ENCODE measurements around the gene TMEM229B. TPM values are rescaled to one million over a fixed set of nuclear protein-coding genes. Genes with fewer than 3 reads are reported as not detected.

The TMEM229B gene
- total and polyA plus RNA-seq, 2 of the 4 experiments (the other 2 are of a cell fraction), result under 0.01 TPM; not detected in 1

GRCh38 chr14:67495827-67496226 lies 7.3 kb upstream of the TMEM229B start:
- no peak overlapping the region for H3K27ac ChIP-seq (ENCODE audit: insufficient read depth, low read length)
- H2AK9ac ChIP-seq (replicated peaks; ENCODE audit: low read depth, low read length, poor library complexity), result no peak overlapping the region
- no peak overlapping the region for H3K4ac ChIP-seq (ENCODE audit: low read depth, low read length)
- peaks cover 12% of the 10 kb centered on the region for H3K27me3 ChIP-seq (ENCODE audit: control insufficient read depth, insufficient read depth, low read length)
- H3K14ac ChIP-seq (replicated peaks; ENCODE audit: low read depth, low read length), result no peak overlapping the region
- H3K56ac ChIP-seq (ENCODE audit: extremely low read depth, insufficient read depth, low read length), result no peak overlapping the region
- no peaks in the 10 kb centered on the region for H3K9me1 ChIP-seq (ENCODE audit: insufficient read depth, low read length)
- no CpG with 5 or more reads among the region's 1 CpG for WGBS, 2 experiments (ENCODE audit: extremely low coverage in 2 of 2, insufficient read length in 1 of 2)
- ATAC-seq (ENCODE audit: low read depth) (no peak), DNase-seq (no peak)
- no peak overlapping the region for H2AK5ac ChIP-seq (ENCODE audit: low read depth, low read length)
- H2AFZ ChIP-seq (replicated peaks; ENCODE audit: low read length, poor library complexity), result no peak overlapping the region
- no peak overlapping the region for H4K8ac ChIP-seq (ENCODE audit: low read depth in 2 of 2, low read length in 2 of 2)
- TF ChIP-seq CHD1 (IDR thresholded peaks at IDR 0.05; ENCODE audit: low read depth, low read length) (no peak), POLR2A (IDR thresholded peaks at IDR 0.05; ENCODE audit: low read depth, low read length) (no peak), SMC3 (IDR thresholded peaks at IDR 0.05; ENCODE audit: low read depth, low read length) (no peak), CEBPB (IDR thresholded peaks at IDR 0.05; ENCODE audit: low read depth, low read length) (no peak), CTCF (conservative IDR thresholded peaks at IDR 0.05; ENCODE audit: low read depth, low read length) (no peak), MAZ (IDR thresholded peaks at IDR 0.05; ENCODE audit: borderline replicate concordance, low read depth, low read length) (no peak)
- POLR2A ChIA-PET (ENCODE audit: unreplicated experiment), result no interaction called here
- H3K9ac ChIP-seq (ENCODE audit: low read depth, low read length), result no peak overlapping the region
- no peak overlapping the region for H2BK20ac ChIP-seq (ENCODE audit: low read depth, low read length)
- no peaks in the 10 kb centered on the region for H3K4me1 ChIP-seq (ENCODE audit: control insufficient read depth, insufficient read depth, low read length)
- H3K9me3 ChIP-seq (ENCODE audit: control insufficient read depth, insufficient read depth, low read length), result peaks cover 9% of the 10 kb centered on the region
- BruUV-seq (replicated peaks), result no TSS peak
- H4K91ac ChIP-seq (ENCODE audit: insufficient read depth, low read depth, low read length), result no peak overlapping the region
- no peak overlapping the region for H3K23ac ChIP-seq (ENCODE audit: low read depth, low read length)
- intact Hi-C loops (cut with micrococcal nuclease) (no loop called here), in situ Hi-C loops (cut with MboI; ENCODE audit: low sequenced_read_pairs) (no loop called here), dilution Hi-C loops (cut with HindIII; ENCODE audit: low sequenced_read_pairs, unreplicated experiment) (no loop called here)
- H3K79me1 ChIP-seq (ENCODE audit: low read depth in 1 of 2, low read length in 2 of 2), result no peaks in the 10 kb centered on the region
- H3K36me3 ChIP-seq (ENCODE audit: control insufficient read depth, insufficient read depth, low read length), result no peaks in the 10 kb centered on the region
- no peak overlapping the region for H4K5ac ChIP-seq (ENCODE audit: low read depth, low read length)
- H3K4me2 ChIP-seq (ENCODE audit: low read depth, low read length), result no peak overlapping the region
- no peak overlapping the region for H3K4me3 ChIP-seq (ENCODE audit: insufficient read depth, low read depth, low read length)
- no peak overlapping the region for H2BK5ac ChIP-seq (ENCODE audit: low read depth, low read length, poor library complexity, severe bottlenecking)
- H4K20me1 ChIP-seq (ENCODE audit: insufficient read depth, low read length), result no peaks in the 10 kb centered on the region
- no peak overlapping the region for H2BK120ac ChIP-seq (ENCODE audit: low read depth, low read length)
- no peak overlapping the region for H3K18ac ChIP-seq (ENCODE audit: low read depth, low read length)
- H2BK15ac ChIP-seq (ENCODE audit: low read depth, low read length), result no peak overlapping the region
- CTCF ChIA-PET, result no interaction called here
